ENCODE measurements around the gene RASGEF1B. TPM values are rescaled to one million over a fixed set of nuclear protein-coding genes. Genes with fewer than 3 reads are reported as not detected.

RASGEF1B gene
- total and polyA plus RNA-seq, 2 experiments from 2014 or later = 2.8 to 5.2 TPM

DNA sequence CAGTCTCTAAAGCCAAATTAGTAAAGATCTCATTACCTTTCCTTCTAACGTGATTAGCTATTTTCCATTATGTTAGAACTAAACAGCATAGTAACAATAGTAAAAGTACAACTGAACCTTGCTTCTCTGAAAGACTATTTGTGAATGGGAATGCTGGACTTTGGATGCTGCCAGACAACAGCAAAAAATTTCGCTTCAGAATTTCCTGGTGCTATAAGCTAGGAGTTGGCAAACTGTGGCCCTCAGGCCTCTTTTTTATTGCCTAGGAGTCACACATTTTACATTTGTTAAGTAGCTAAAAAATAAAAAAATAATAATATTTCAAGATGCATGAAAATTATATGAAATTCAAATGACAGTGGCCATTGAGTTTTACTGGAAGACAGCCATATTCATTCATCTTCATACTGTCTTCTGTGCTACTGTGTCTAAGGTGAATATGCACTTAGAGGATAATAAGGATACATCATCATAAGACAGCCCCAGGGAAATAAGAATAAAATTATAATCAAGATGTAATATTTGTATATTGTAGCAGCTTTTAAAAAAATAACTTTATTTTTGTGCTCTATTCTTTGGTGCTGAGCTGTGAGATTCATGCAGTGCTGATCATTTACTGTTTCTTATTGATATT, 34.6 kb downstream of the RASGEF1B start:
- H3K9me3 Mint-ChIP-seq = no peaks in the 10 kb centered on the region
- no peaks in the 10 kb centered on the region for H3K79me2 ChIP-seq (replicated peaks; ENCODE audit: insufficient read depth)
- H3K36me3 Mint-ChIP-seq (ENCODE audit: low read depth) = peaks cover 9% of the 10 kb centered on the region; the same call in 2 of the 3 replicates
- ATAC-seq = no peak
- no peaks in the 10 kb centered on the region for H3K9me2 ChIP-seq (ENCODE audit: insufficient read depth)
- peaks cover 3% of the 10 kb centered on the region; the same call in 1 of the 2 replicates for H3K36me3 ChIP-seq (ENCODE audit: insufficient read depth)
- DNase-seq (ENCODE audit: low spot score) = no peak
- no peak overlapping the region for H3K4me2 ChIP-seq
- no peaks in the 10 kb centered on the region for H4K20me1 ChIP-seq (replicated peaks; ENCODE audit: insufficient read depth)
- H3K27me3 ChIP-seq (ENCODE audit: insufficient read depth) = no peaks in the 10 kb centered on the region
- H3K27ac ChIP-seq (ENCODE audit: low read depth) = no peak overlapping the region
- H3K4me3 Mint-ChIP-seq = no peak overlapping the region
- peaks cover 4% of the 10 kb centered on the region; the same call in 1 of the 2 replicates for H3K4me1 ChIP-seq (ENCODE audit: insufficient read depth)
- H3K4me1 Mint-ChIP-seq = no peaks in the 10 kb centered on the region; the same call in 1 of the 3 replicates
- no peak overlapping the region for H2AFZ ChIP-seq
- no peak overlapping the region for H3K4me3 ChIP-seq
- H3F3A ChIP-seq (replicated peaks; ENCODE audit: low read depth) = no peaks in the 10 kb centered on the region
- no peaks in the 10 kb centered on the region for H3K27me3 Mint-ChIP-seq (ENCODE audit: insufficient read depth, low read depth, poor library complexity)
- H3K27ac Mint-ChIP-seq = no peak overlapping the region
- no peak for TF ChIP-seq CREB1 (CRISPR knock-in tag; IDR thresholded peaks at IDR 0.05; ENCODE audit: low read depth)
- no peak for TF ChIP-seq ZNF114 (CRISPR knock-in tag; IDR thresholded peaks at IDR 0.05)
- no peak for TF ChIP-seq JUNB (IDR thresholded peaks at IDR 0.05; ENCODE audit: unreplicated experiment)

DNA sequence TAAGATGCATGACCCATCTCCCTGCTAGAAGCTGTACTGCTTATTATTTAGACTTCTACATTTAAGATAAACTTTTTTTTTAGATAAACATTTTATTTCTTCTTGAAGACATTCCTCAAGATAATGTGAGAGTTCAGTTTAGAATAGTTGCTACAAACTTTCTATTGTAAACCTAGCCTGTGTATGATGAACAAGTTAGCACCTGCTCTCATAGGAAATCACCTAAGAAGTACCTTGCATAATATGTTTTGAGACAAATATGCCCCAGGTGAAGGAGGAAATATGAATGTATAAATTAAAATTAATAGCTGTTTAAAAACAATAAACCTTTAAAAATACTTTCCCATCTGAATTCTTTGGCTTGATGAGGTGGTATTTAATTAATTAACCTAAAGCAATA, 35.6 kb downstream of the RASGEF1B start:
- no peaks in the 10 kb centered on the region for H3K27me3 ChIP-seq (ENCODE audit: insufficient read depth)
- Mint-ChIP-seq H3K4me1 (no peaks in the 10 kb centered on the region; the same call in 1 of the 3 replicates), H3K4me3 (no peak overlapping the region), H3K27ac (no peak overlapping the region), H3K36me3 (ENCODE audit: low read depth) (peaks cover 9% of the 10 kb centered on the region; the same call in 2 of the 3 replicates), H3K27me3 (ENCODE audit: insufficient read depth, low read depth, poor library complexity) (no peaks in the 10 kb centered on the region), H3K9me3 (no peaks in the 10 kb centered on the region)
- H3K36me3 ChIP-seq (ENCODE audit: insufficient read depth) = peaks cover 3% of the 10 kb centered on the region; the same call in 1 of the 2 replicates
- H3F3A ChIP-seq (replicated peaks; ENCODE audit: low read depth) = no peaks in the 10 kb centered on the region
- no peak for ATAC-seq
- no peaks in the 10 kb centered on the region for H3K9me2 ChIP-seq (ENCODE audit: insufficient read depth)
- peaks cover 2% of the 10 kb centered on the region; the same call in 1 of the 2 replicates for H3K4me1 ChIP-seq (ENCODE audit: insufficient read depth)
- H3K79me2 ChIP-seq (replicated peaks; ENCODE audit: insufficient read depth) = no peaks in the 10 kb centered on the region
- H4K20me1 ChIP-seq (replicated peaks; ENCODE audit: insufficient read depth) = no peaks in the 10 kb centered on the region
- H3K27ac ChIP-seq (ENCODE audit: low read depth) = no peak overlapping the region
- H3K4me2 ChIP-seq = no peak overlapping the region
- no peak for DNase-seq (ENCODE audit: low spot score)
- H2AFZ ChIP-seq = no peak overlapping the region
- H3K4me3 ChIP-seq = no peak overlapping the region
- TF ChIP-seq STAT1 (IDR thresholded peaks at IDR 0.05; ENCODE audit: unreplicated experiment) (no peak), NANOG (IDR thresholded peaks at IDR 0.05; ENCODE audit: borderline replicate concordance) (no peak), JUNB (IDR thresholded peaks at IDR 0.05; ENCODE audit: unreplicated experiment) (no peak), ZNF114 (CRISPR knock-in tag; IDR thresholded peaks at IDR 0.05) (no peak), EZH2 (IDR thresholded peaks at IDR 0.05; ENCODE audit: low read depth, unreplicated experiment) (no peak), CREB1 (CRISPR knock-in tag; IDR thresholded peaks at IDR 0.05; ENCODE audit: low read depth) (no peak)
- TF ChIP-seq, protein P1, sequence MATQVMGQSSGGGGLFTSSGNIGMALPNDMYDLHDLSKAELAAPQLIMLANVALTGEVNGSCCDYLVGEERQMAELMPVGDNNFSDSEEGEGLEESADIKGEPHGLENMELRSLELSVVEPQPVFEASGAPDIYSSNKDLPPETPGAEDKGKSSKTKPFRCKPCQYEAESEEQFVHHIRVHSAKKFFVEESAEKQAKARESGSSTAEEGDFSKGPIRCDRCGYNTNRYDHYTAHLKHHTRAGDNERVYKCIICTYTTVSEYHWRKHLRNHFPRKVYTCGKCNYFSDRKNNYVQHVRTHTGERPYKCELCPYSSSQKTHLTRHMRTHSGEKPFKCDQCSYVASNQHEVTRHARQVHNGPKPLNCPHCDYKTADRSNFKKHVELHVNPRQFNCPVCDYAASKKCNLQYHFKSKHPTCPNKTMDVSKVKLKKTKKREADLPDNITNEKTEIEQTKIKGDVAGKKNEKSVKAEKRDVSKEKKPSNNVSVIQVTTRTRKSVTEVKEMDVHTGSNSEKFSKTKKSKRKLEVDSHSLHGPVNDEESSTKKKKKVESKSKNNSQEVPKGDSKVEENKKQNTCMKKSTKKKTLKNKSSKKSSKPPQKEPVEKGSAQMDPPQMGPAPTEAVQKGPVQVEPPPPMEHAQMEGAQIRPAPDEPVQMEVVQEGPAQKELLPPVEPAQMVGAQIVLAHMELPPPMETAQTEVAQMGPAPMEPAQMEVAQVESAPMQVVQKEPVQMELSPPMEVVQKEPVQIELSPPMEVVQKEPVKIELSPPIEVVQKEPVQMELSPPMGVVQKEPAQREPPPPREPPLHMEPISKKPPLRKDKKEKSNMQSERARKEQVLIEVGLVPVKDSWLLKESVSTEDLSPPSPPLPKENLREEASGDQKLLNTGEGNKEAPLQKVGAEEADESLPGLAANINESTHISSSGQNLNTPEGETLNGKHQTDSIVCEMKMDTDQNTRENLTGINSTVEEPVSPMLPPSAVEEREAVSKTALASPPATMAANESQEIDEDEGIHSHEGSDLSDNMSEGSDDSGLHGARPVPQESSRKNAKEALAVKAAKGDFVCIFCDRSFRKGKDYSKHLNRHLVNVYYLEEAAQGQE (IDR thresholded peaks at IDR 0.05; ENCODE audit: unreplicated experiment) = no peak
- TF ChIP-seq, protein P2, sequence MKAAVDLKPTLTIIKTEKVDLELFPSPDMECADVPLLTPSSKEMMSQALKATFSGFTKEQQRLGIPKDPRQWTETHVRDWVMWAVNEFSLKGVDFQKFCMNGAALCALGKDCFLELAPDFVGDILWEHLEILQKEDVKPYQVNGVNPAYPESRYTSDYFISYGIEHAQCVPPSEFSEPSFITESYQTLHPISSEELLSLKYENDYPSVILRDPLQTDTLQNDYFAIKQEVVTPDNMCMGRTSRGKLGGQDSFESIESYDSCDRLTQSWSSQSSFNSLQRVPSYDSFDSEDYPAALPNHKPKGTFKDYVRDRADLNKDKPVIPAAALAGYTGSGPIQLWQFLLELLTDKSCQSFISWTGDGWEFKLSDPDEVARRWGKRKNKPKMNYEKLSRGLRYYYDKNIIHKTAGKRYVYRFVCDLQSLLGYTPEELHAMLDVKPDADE (IDR thresholded peaks at IDR 0.05) = no peak
- TF ChIP-seq, protein P3, sequence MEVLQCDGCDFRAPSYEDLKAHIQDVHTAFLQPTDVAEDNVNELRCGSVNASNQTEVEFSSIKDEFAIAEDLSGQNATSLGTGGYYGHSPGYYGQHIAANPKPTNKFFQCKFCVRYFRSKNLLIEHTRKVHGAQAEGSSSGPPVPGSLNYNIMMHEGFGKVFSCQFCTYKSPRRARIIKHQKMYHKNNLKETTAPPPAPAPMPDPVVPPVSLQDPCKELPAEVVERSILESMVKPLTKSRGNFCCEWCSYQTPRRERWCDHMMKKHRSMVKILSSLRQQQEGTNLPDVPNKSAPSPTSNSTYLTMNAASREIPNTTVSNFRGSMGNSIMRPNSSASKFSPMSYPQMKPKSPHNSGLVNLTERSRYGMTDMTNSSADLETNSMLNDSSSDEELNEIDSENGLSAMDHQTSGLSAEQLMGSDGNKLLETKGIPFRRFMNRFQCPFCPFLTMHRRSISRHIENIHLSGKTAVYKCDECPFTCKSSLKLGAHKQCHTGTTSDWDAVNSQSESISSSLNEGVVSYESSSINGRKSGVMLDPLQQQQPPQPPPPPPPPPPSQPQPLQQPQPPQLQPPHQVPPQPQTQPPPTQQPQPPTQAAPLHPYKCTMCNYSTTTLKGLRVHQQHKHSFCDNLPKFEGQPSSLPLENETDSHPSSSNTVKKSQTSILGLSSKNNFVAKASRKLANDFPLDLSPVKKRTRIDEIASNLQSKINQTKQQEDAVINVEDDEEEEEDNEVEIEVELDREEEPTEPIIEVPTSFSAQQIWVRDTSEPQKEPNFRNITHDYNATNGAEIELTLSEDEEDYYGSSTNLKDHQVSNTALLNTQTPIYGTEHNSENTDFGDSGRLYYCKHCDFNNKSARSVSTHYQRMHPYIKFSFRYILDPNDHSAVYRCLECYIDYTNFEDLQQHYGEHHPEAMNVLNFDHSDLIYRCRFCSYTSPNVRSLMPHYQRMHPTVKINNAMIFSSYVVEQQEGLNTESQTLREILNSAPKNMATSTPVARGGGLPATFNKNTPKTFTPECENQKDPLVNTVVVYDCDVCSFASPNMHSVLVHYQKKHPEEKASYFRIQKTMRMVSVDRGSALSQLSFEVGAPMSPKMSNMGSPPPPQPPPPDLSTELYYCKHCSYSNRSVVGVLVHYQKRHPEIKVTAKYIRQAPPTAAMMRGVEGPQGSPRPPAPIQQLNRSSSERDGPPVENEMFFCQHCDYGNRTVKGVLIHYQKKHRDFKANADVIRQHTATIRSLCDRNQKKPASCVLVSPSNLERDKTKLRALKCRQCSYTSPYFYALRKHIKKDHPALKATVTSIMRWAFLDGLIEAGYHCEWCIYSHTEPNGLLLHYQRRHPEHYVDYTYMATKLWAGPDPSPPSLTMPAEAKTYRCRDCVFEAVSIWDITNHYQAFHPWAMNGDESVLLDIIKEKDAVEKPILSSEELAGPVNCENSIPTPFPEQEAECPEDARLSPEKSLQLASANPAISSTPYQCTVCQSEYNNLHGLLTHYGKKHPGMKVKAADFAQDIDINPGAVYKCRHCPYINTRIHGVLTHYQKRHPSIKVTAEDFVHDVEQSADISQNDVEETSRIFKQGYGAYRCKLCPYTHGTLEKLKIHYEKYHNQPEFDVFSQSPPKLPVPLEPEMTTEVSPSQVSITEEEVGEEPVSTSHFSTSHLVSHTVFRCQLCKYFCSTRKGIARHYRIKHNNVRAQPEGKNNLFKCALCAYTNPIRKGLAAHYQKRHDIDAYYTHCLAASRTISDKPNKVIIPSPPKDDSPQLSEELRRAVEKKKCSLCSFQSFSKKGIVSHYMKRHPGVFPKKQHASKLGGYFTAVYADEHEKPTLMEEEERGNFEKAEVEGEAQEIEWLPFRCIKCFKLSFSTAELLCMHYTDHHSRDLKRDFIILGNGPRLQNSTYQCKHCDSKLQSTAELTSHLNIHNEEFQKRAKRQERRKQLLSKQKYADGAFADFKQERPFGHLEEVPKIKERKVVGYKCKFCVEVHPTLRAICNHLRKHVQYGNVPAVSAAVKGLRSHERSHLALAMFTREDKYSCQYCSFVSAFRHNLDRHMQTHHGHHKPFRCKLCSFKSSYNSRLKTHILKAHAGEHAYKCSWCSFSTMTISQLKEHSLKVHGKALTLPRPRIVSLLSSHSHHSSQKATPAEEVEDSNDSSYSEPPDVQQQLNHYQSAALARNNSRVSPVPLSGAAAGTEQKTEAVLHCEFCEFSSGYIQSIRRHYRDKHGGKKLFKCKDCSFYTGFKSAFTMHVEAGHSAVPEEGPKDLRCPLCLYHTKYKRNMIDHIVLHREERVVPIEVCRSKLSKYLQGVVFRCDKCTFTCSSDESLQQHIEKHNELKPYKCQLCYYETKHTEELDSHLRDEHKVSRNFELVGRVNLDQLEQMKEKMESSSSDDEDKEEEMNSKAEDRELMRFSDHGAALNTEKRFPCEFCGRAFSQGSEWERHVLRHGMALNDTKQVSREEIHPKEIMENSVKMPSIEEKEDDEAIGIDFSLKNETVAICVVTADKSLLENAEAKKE (CRISPR knock-in tag; IDR thresholded peaks at IDR 0.05) = no peak

All from GM23338 (cell line).